Right cardiac atrium (tissue), 5 donors: Measurements from ENCODE around the gene CD34. TPM values are rescaled to one million over a fixed set of nuclear protein-coding genes. Genes with fewer than 3 reads are reported as not detected.
"Not testable (repeated sequence)": the region's sequence is repeated elsewhere in the genome, so short reads cannot be mapped to it uniquely, and the experiment has no call there.

Experiments used
- ATAC-seq, 2 donors: fragments of 200-7000 bp; cut with Tn5 transposase; one replicate each; pipeline versions ENCODE4 v1.8.0 to v1.9.1; 2020; ENCODE audit warnings: moderate library complexity in 2 of 2, mild to moderate bottlenecking in 1 of 2
- DNase-seq, 3 donors: peaks; one replicate each; pipeline ENCODE4 v3.0.0-alpha.2; 2020
- H3K27ac ChIP-seq: one replicate; pipeline ENCODE4 v1.5.1; 2013; ENCODE audit warnings: mild to moderate bottlenecking, low read length, control low read depth, moderate library complexity
- H3K27me3 ChIP-seq: one replicate; pipeline ENCODE4 v1.6.1; 2013; ENCODE audit not compliant: control insufficient read depth, insufficient read depth
- H3K4me1 ChIP-seq: one replicate; pipeline ENCODE4 v1.6.1; 2013; ENCODE audit warnings: low read length; ENCODE audit not compliant: control insufficient read depth, insufficient read depth
- H3K4me3 ChIP-seq: one replicate; pipeline ENCODE4 v1.5.1; 2013; ENCODE audit warnings: low read length, control low read depth
- H3K9me3 ChIP-seq: one replicate; pipeline ENCODE4 v1.6.1; 2013; ENCODE audit warnings: low read length; ENCODE audit not compliant: control insufficient read depth
- WGBS: extraction: QIAGEN DNeasy Blood & Tissue Kit; methylation state at CpG from one replicate; pipeline ENCODE4 v1.1.7; 2013; 5-methylcytosine and 5-hydroxymethylcytosine counted together
- intact Hi-C, 4 donors: fragments of 100-400 bp; cut with DNase I; formaldehyde crosslinking; loops; one replicate each; pipeline versions ENCODE4 v1.11.0 to v1.14.0; 2022 to 2023
- polyA plus RNA-seq: library from polyadenylated mRNA; stranded (reverse); fragments of 200-250 nt; gene quantifications from one replicate; pipeline ENCODE4 v1.2.3, GENCODE V29; 2013
- total RNA-seq, 4 donors: library from RNA; stranded (reverse); fragmentation: NEBNext Ultra II Directional; extraction: Animal tissue kit (Norgen Biotek cat#: 25700); gene quantifications; one replicate each; pipeline ENCODE4 v1.2.1, GENCODE V29; 2021
- donor health status: healthy with polysubstance abuse.
- donor health status: DM: no; HTN: yes; CAD: no.
- donor health status: DM: no; HTN: no; CAD: no.
- donor health status: DM: no; HTN: yes; CAD: no; lungs with severe emphysema.
- donor health status: DM: yes; HTN: yes; CAD: no.

CD34 gene
- total and polyA plus RNA-seq, 5 donors = 81.8 to 170 (median 119) TPM

GRCh38 chr1:207950750-207951149 lies 39.8 kb upstream of the CD34 start:
- no peaks in the 10 kb centered on the region for H3K27me3 ChIP-seq
- H3K4me1 ChIP-seq = peaks cover 1% of the 10 kb centered on the region
- WGBS = 64% methylated on average over 2 of the region's 2 CpGs
- intact Hi-C loops = no loop called here
- ATAC-seq = no peak
- no peak overlapping the region for H3K4me3 ChIP-seq
- H3K27ac ChIP-seq = peak overlapping the region; percentile 42
- no peaks in the 10 kb centered on the region for H3K9me3 ChIP-seq
- no peak for DNase-seq

- Histone ChIP-seq H3K4me3 (no peak overlapping the region), H3K4me1 (no peaks in the 10 kb centered on the region), H3K27ac (no peak overlapping the region), H3K27me3 (no peaks in the 10 kb centered on the region), H3K9me3 (no peaks in the 10 kb centered on the region)
- DNase-seq (no peak), ATAC-seq (peak in 1 of 2 donors; percentile 35)
- intact Hi-C loops = no loop called here
- 77% methylated on average over 3 of the region's 3 CpGs for WGBS
These were observed 38.8 kb upstream of the CD34 start for GRCh38 chr1:207949571-207950195.

- Histone ChIP-seq H3K27me3 (no peaks in the 10 kb centered on the region), H3K27ac (no peak overlapping the region), H3K4me3 (no peak overlapping the region), H3K4me1 (no peaks in the 10 kb centered on the region), H3K9me3 (no peaks in the 10 kb centered on the region)
- ATAC-seq (no peak), DNase-seq (no peak)
- intact Hi-C loops = no loop called here
- WGBS = 59% methylated on average over 3 of the region's 3 CpGs
These were observed 37.8 kb upstream of the CD34 start for GRCh38 chr1:207948536-207949250.

- 45% methylated on average over 1 of the region's 1 CpG for WGBS
- H3K4me1 ChIP-seq = no peaks in the 10 kb centered on the region
- DNase-seq (no peak), ATAC-seq (no peak)
- intact Hi-C loops = no loop called here
- H3K27me3 ChIP-seq = no peaks in the 10 kb centered on the region
- H3K27ac ChIP-seq = no peak overlapping the region
- H3K9me3 ChIP-seq = no peaks in the 10 kb centered on the region
- no peak overlapping the region for H3K4me3 ChIP-seq
These were observed 35.8 kb upstream of the CD34 start for GRCh38 chr1:207946756-207947155.

GRCh38 chr1:207944571-207944970 lies 33.6 kb upstream of the CD34 start:
- 88% methylated on average over 3 of the region's 3 CpGs for WGBS
- intact Hi-C loops = no loop called here
- Histone ChIP-seq H3K27me3 (no peaks in the 10 kb centered on the region), H3K4me1 (peaks cover 1% of the 10 kb centered on the region), H3K27ac (no peak overlapping the region), H3K4me3 (no peak overlapping the region), H3K9me3 (no peaks in the 10 kb centered on the region)
- no peak for ATAC-seq
- no peak for DNase-seq

GRCh38 chr1:207942337-207942741 lies 31.4 kb upstream of the CD34 start:
- WGBS = 55% methylated on average over 14 of the region's 14 CpGs
- intact Hi-C loops, H3K4me1 ChIP-seq, H3K4me3 ChIP-seq, H3K9me3 ChIP-seq, H3K27me3 ChIP-seq: not testable (repeated sequence)
- H3K27ac ChIP-seq = peak overlapping the region; percentile 70
- DNase-seq (peak in 1 of 3 donors; percentile 64), ATAC-seq (peak; percentile 16 to 46)

GRCh38 chr1:207941665-207942064 lies 30.7 kb upstream of the CD34 start:
- H3K4me1 ChIP-seq = peaks cover 3% of the 10 kb centered on the region
- no peaks in the 10 kb centered on the region for H3K27me3 ChIP-seq
- peak; percentile 92 to 95 for ATAC-seq
- H3K4me3 ChIP-seq = no peak overlapping the region
- 22% methylated on average over 7 of the region's 7 CpGs for WGBS
- H3K27ac ChIP-seq = peak overlapping the region; percentile 5
- H3K9me3 ChIP-seq = no peaks in the 10 kb centered on the region
- DNase-seq = peak; percentile 91 to 96 (median 95)
- intact Hi-C loops = no loop called here

- H3K9me3 ChIP-seq = no peaks in the 10 kb centered on the region
- WGBS = 64% methylated on average over 10 of the region's 10 CpGs
- ATAC-seq = peak; percentile 85 to 89
- no peak overlapping the region for H3K27ac ChIP-seq
- peaks cover 3% of the 10 kb centered on the region for H3K4me1 ChIP-seq
- peak in 1 of 3 donors; percentile 43 for DNase-seq
- no peaks in the 10 kb centered on the region for H3K27me3 ChIP-seq
- H3K4me3 ChIP-seq = no peak overlapping the region
- intact Hi-C loops = no loop called here
These were observed 27.1 kb upstream of the CD34 start for GRCh38 chr1:207938016-207938415.

- peaks cover 3% of the 10 kb centered on the region for H3K4me1 ChIP-seq
- H3K9me3 ChIP-seq = no peaks in the 10 kb centered on the region
- 76% methylated on average over 3 of the region's 3 CpGs for WGBS
- no peak overlapping the region for H3K27ac ChIP-seq
- no peaks in the 10 kb centered on the region for H3K27me3 ChIP-seq
- intact Hi-C loops = no loop called here
- no peak overlapping the region for H3K4me3 ChIP-seq
- no peak for ATAC-seq
- no peak for DNase-seq
These were observed 26.3 kb upstream of the CD34 start for GRCh38 chr1:207937204-207937603.

GRCh38 chr1:207935166-207935583 lies 24.2 kb upstream of the CD34 start:
- H3K4me3 ChIP-seq = no peak overlapping the region
- H3K27ac ChIP-seq = no peak overlapping the region
- H3K27me3 ChIP-seq = no peaks in the 10 kb centered on the region
- no peaks in the 10 kb centered on the region for H3K9me3 ChIP-seq
- H3K4me1 ChIP-seq = peaks cover 1% of the 10 kb centered on the region
- intact Hi-C loops = no loop called here
- 82% methylated on average over 1 of the region's 1 CpG for WGBS
- ATAC-seq (no peak), DNase-seq (no peak)

GRCh38 chr1:207933205-207933800 lies 22.4 kb upstream of the CD34 start:
- WGBS = 42% methylated on average over 4 of the region's 4 CpGs
- Histone ChIP-seq H3K9me3 (no peaks in the 10 kb centered on the region), H3K4me1 (no peaks in the 10 kb centered on the region), H3K4me3 (no peak overlapping the region), H3K27ac (no peak overlapping the region), H3K27me3 (no peaks in the 10 kb centered on the region)
- ATAC-seq (peak; percentile 22 to 38), DNase-seq (no peak)
- intact Hi-C loops = no loop called here
